HG03196 (cell line): ENCODE results near the gene SPRY4.
"Not testable (repeated sequence)": the region's sequence is repeated elsewhere in the genome, so short reads cannot be mapped to it uniquely, and the experiment has no call there.

Source experiments
- ATAC-seq: cut with Tn5 transposase; IDR thresholded peaks from one replicate; pipeline ENCODE4 v1.9.1; 2021; ENCODE audit not compliant: unreplicated experiment

SPRY4 gene

DNA sequence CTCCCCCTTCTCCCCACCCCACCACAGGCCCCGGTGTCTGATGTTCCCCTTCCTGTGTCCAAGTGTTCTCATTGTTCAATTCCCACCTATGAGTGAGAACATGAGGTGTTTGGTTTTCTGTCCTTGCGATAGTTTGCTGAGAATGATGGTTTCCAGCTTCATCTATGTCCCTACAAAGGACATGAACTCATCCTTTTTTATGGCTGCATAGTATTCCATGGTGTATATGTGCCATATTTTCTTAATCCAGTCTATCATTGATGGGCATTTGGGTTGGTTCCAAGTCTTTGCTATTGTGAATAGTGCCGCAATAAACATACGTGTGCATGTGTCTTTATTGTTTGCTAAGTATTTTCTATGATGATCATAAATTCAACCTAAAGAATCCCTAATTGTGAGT is 60.7 kb downstream of the SPRY4 start:
- ATAC-seq, result not testable (repeated sequence)

DNA sequence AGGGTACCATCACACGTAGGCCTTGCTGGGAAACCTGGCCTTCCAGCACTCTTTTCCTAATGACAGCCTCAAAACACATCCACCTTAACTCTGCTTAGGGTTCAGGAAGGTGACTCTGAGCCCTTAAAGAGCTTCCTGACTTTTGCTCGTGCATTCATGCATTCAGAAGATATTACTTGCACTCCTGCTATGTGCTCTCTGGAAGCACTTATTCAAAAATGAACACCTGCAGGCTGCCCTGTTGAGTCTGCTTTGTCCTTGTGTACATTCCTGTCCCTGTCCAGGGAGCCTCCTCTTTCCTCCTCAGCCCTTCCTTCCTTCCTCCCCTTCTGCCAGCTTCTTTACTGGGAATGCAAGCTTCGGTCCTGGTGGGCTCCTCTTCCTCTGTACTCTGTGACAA is 61.5 kb downstream of the SPRY4 start:
- ATAC-seq, result no peak

DNA sequence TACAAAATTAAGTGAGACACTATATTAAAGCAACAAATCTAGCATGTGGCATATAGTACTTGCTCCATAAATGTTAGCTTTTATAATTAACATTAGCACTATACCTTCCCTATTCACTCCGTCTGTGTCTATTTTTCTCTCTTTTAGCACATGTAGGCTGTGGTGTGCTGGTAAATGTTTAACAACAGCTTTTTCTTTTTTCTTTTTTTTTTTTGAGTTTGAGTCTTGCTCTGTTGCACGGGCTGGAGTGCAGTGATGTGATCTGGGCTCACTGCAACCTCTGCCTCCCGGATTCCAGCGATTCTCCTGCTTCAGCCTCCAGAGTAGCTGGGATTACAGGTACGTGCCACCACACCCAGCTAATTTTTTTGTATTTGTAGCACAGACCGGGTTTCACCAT is 62.1 kb downstream of the SPRY4 start:
- no peak for ATAC-seq
